OCI-LY7 (cell line): ENCODE data around the gene TRIM9. TPM values are rescaled to one million over a fixed set of nuclear protein-coding genes. Genes with fewer than 3 reads are reported as not detected.

ENCODE experiments used
- BruUV-seq: library from RNA; stranded (reverse); fragments of 400-500 nt; replicated peaks from 2 replicates; lab custom pipeline; 2021; lab: Mats Ljungman, UMichigan
- CTCF ChIA-PET: fragments of 300-600 bp; sonication (Branson Sonifier 250); formaldehyde crosslinking; loops from one replicate; lab custom pipeline; 2022; ENCODE audit warnings: antibody characterized with exemption; ENCODE audit not compliant: unreplicated experiment; lab: Charles Lee
- POLR2A ChIA-PET: fragments of 300-600 bp; sonication (Branson Sonifier 250); formaldehyde crosslinking; loops from one replicate; lab custom pipeline; 2022; ENCODE audit warnings: antibody characterized with exemption; lab: Charles Lee
- DNase-seq: peaks from one replicate; pipeline ENCODE4 v3.0.0-alpha.2; 2015; ENCODE audit warnings: low spot score
- H2AFZ ChIP-seq: fragments of 200-600 bp; sonication (generic), shearing (Covaris generic); 2 replicates; pipeline ENCODE4 v1.6.1; 2014; ENCODE audit warnings: mild to moderate bottlenecking, antibody characterized with exemption, low read length, moderate library complexity
- H3K27ac ChIP-seq: fragments of 200-600 bp; sonication (generic); 2 replicates; pipeline ENCODE4 v1.5.1; 2014; ENCODE audit warnings: mixed run types, low read depth, mild to moderate bottlenecking, moderate library complexity, low read length, inconsistent platforms; ENCODE audit not compliant: poor library complexity, severe bottlenecking
- H3K36me3 ChIP-seq: fragments of 200-600 bp; sonication (generic); 2 replicates; pipeline ENCODE4 v1.6.1; 2014; ENCODE audit warnings: mild to moderate bottlenecking, antibody characterized with exemption, low read length, moderate library complexity, mixed read lengths; ENCODE audit not compliant: insufficient read depth
- H3K4me1 ChIP-seq: fragments of 200-600 bp; sonication (generic); 2 replicates; pipeline ENCODE4 v1.5.1; 2014; ENCODE audit warnings: mild to moderate bottlenecking, low read length; ENCODE audit not compliant: insufficient read depth, poor library complexity, severe bottlenecking
- H3K4me2 ChIP-seq: fragments of 200-600 bp; sonication (generic); 2 replicates; pipeline ENCODE4 v1.6.1; 2014; ENCODE audit warnings: mild to moderate bottlenecking, low read length
- H3K4me3 ChIP-seq: fragments of 200-600 bp; sonication (generic); 2 replicates; pipeline ENCODE4 v1.5.1; 2014; ENCODE audit warnings: mild to moderate bottlenecking, low read depth, low read length; ENCODE audit not compliant: poor library complexity, severe bottlenecking
- H3K79me2 ChIP-seq: fragments of 200-600 bp; sonication (generic); 2 replicates; pipeline ENCODE4 v1.6.1; 2016; ENCODE audit warnings: low read depth, mild to moderate bottlenecking, low read length, moderate library complexity, mixed read lengths; ENCODE audit not compliant: insufficient read depth
- H3K9me2 ChIP-seq: fragments of 200-600 bp; sonication (generic); 2 replicates; pipeline ENCODE4 v1.6.1; 2016; ENCODE audit warnings: mild to moderate bottlenecking, low read length, mixed read lengths; ENCODE audit not compliant: insufficient read depth
- H3K9me3 ChIP-seq: fragments of 200-600 bp; sonication (generic); 2 replicates; pipeline ENCODE4 v1.6.1; 2014; ENCODE audit warnings: mild to moderate bottlenecking, mixed run types, low read length, mixed read lengths
- H4K20me1 ChIP-seq: fragments of 200-600 bp; sonication (generic); 2 replicates; pipeline ENCODE4 v1.6.1; 2014; ENCODE audit warnings: mild to moderate bottlenecking, antibody characterized with exemption, low read length, moderate library complexity, mixed read lengths; ENCODE audit not compliant: insufficient read depth
- CTCF ChIP-seq: fragments of 200-600 bp; sonication (generic); conservative IDR thresholded peaks from 2 replicates; pipeline ENCODE4 v1.5.1; 2014; ENCODE audit warnings: mild to moderate bottlenecking, antibody characterized with exemption, low read length, moderate library complexity, mixed read lengths
- EZH2phosphoT487 ChIP-seq: fragments of 200-600 bp; sonication (generic); IDR thresholded peaks from 2 replicates; pipeline ENCODE4 v1.6.1; 2018; ENCODE audit warnings: low read depth, borderline replicate concordance, mild to moderate bottlenecking, mixed run types, antibody characterized with exemption, low read length, moderate library complexity, mixed read lengths
- intact Hi-C: fragments of 100-400 bp; cut with micrococcal nuclease; formaldehyde crosslinking; loops from one replicate; pipeline ENCODE4 v1.10.0; 2022; ENCODE audit not compliant: unreplicated experiment
- total RNA-seq, 2 experiments: library from RNA; depleted of rRNA in 1 of 2; stranded (reverse); fragments of >200 nt in 1 of 2; shearing (Covaris generic) in 1 of 2; gene quantifications; 2 replicates each; pipeline ENCODE4 v1.2.3, GENCODE V29; 2014 to 2022

TRIM9 gene
- total RNA-seq, 2 experiments from 2014 or later: 1.4 to 7.9 TPM

DNA sequence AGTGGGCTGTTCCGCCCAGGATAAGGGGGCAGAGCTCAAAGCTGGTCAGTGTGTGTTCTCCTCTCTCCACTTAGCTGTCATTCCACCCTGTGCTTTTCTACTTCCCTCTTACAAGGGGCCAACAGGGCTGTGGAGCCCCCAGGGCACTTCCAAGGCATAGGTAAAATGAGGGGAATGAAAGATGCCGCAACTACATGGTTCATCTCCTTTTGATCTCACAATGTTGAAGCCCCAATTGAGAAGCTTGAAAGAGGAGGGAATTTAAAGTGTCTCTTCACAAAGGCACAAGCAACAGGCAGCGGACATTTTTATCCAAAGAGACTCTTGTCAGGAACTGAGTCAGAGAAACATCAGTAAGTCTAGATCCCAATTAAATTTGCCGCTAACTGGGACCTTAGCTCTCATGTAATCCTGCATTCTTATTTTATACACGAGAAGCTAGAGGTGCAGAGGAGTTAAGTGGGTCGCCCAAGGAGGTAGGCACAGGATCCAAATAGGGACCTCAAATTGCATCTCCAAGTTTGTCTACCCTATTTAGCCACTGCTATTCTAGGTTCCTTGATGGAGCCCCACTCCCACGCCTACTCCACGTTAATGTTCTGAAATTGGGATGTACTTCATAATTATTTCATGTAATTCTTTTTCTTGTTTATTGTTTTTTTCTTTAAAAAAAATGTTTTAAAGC lies 20.1 kb downstream of the TRIM9 start:
- ChIA-PET POLR2A (interaction anchor here (1.1 kb wide), 1 partner anchor 31 kb away, joined by 3 read pairs; no protein-coding TSS in a partner anchor), CTCF (no interaction called here)
- H3K79me2 ChIP-seq: no peaks in the 10 kb centered on the region
- intact Hi-C loops: no loop called here
- no peaks in the 10 kb centered on the region for H3K9me3 ChIP-seq
- no peak overlapping the region for H2AFZ ChIP-seq
- TF ChIP-seq CTCF (no peak), EZH2phosphoT487 (no peak)
- no peak overlapping the region for H3K4me3 ChIP-seq
- no peaks in the 10 kb centered on the region for H3K4me1 ChIP-seq
- no TSS peak for BruUV-seq
- no peak for DNase-seq
- H4K20me1 ChIP-seq: no peaks in the 10 kb centered on the region
- H3K27ac ChIP-seq: no peak overlapping the region
- no peaks in the 10 kb centered on the region for H3K36me3 ChIP-seq
- H3K9me2 ChIP-seq: no peaks in the 10 kb centered on the region
- no peak overlapping the region for H3K4me2 ChIP-seq

DNA sequence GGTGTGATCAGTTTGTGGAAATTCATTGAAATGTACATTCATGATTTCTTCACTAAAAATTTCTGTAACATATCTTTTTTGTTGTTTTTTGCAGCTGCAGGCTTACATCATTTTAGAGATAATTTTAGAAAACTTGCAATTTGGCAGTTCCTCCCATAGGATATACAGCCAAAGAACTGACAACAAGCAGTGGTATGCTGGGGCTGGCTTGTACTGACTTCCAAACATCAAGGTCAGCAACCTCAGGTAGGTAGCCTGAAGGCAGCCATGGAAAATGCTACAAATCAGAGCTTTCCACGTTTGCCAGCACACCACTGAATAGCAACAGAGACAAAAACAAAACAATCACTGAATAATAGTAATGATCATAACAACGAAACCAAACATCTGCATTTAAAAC lies 21.2 kb downstream of the TRIM9 start:
- H3K79me2 ChIP-seq: no peaks in the 10 kb centered on the region
- CTCF ChIA-PET: interaction anchor here (0.5 kb wide), 1 partner anchor 43 kb away, joined by 3 read pairs; no protein-coding TSS in a partner anchor
- H2AFZ ChIP-seq: no peak overlapping the region
- no peaks in the 10 kb centered on the region for H3K4me1 ChIP-seq
- no peaks in the 10 kb centered on the region for H4K20me1 ChIP-seq
- H3K9me2 ChIP-seq: no peaks in the 10 kb centered on the region
- no peak overlapping the region for H3K4me2 ChIP-seq
- no peaks in the 10 kb centered on the region for H3K9me3 ChIP-seq
- POLR2A ChIA-PET: interaction anchor here (1.4 to 3.1 kb wide), 3 partner anchors 10 to 21 kb away, joined by 4 to 11 read pairs (median 7); partner anchors contain the start of gene TRIM9
- H3K4me3 ChIP-seq: no peak overlapping the region
- no TSS peak for BruUV-seq
- DNase-seq: no peak
- no peak for TF ChIP-seq CTCF
- no peak for TF ChIP-seq EZH2phosphoT487
- intact Hi-C loops: no loop called here
- H3K27ac ChIP-seq: no peak overlapping the region
- H3K36me3 ChIP-seq: no peaks in the 10 kb centered on the region

- intact Hi-C loops: no loop called here
- TF ChIP-seq EZH2phosphoT487 (no peak), CTCF (no peak)
- Histone ChIP-seq H3K79me2 (no peaks in the 10 kb centered on the region), H4K20me1 (no peaks in the 10 kb centered on the region), H3K9me2 (no peaks in the 10 kb centered on the region), H3K4me3 (no peak overlapping the region), H3K4me1 (no peaks in the 10 kb centered on the region), H2AFZ (no peak overlapping the region), H3K9me3 (no peaks in the 10 kb centered on the region), H3K4me2 (no peak overlapping the region), H3K36me3 (no peaks in the 10 kb centered on the region), H3K27ac (no peak overlapping the region)
- no TSS peak for BruUV-seq
- POLR2A ChIA-PET: interaction anchor here (0.7 to 3.1 kb wide), 6 partner anchors 9 to 1720 kb away, joined by 3 to 11 read pairs (median 4); partner anchors contain the start of gene TRIM9
- DNase-seq: no peak
- CTCF ChIA-PET: no interaction called here
Measured at GRCh38 chr14:51072976-51073375, 21.9 kb downstream of the TRIM9 start.
